ENCODE data around the gene GAL3ST2. TPM values are rescaled to one million over a fixed set of nuclear protein-coding genes. Genes with fewer than 3 reads are reported as not detected.
"Not testable (repeated sequence)": the region's sequence is repeated elsewhere in the genome, so short reads cannot be mapped to it uniquely, and the experiment has no call there.

Gene GAL3ST2
- total and polyA plus RNA-seq, 5 donors from 2014 or later = 1.1 TPM; not detected in 4

- H3K36me3 Mint-ChIP-seq = peaks cover 20% of the 10 kb centered on the region
- Histone ChIP-seq H3K27ac (ENCODE audit: insufficient read depth, low read length, poor library complexity, severe bottlenecking) (no peak overlapping the region), H3K36me3 (ENCODE audit: control insufficient read depth, insufficient read depth, low read length) (peaks cover 23% of the 10 kb centered on the region), H3K27me3 (ENCODE audit: control insufficient read depth, insufficient read depth, low read length) (no peaks in the 10 kb centered on the region), H3K4me1 (ENCODE audit: control insufficient read depth, insufficient read depth, low read length, poor library complexity, severe bottlenecking) (peaks cover 17% of the 10 kb centered on the region), H3K4me3 (ENCODE audit: low read depth, low read length) (no peak overlapping the region), H3K9me3 (ENCODE audit: control insufficient read depth in 2 of 2, low read length in 2 of 2) (no peaks in the 10 kb centered on the region)
- no peak overlapping the region for H3K4me3 Mint-ChIP-seq
- H3K27me3 Mint-ChIP-seq = no peaks in the 10 kb centered on the region
- ATAC-seq (ENCODE audit: low read depth in 2 of 2) (no peak), DNase-seq (no peak)
- H3K4me1 Mint-ChIP-seq = peaks cover 7 to 31% (median 19%) of the 10 kb centered on the region in 4 donors
- H3K9me3 Mint-ChIP-seq = peaks cover 0 to 1% (median 0%) of the 10 kb centered on the region in 7 donors
- H3K27ac Mint-ChIP-seq = peak overlapping the region in 1 of 3 donors; percentile 56
These were observed 34.2 kb upstream of the GAL3ST2 start for GRCh38 chr2:241742320-241742939.

GRCh38 chr2:241743008-241743407 lies 33.6 kb upstream of the GAL3ST2 start:
- H3K27me3 Mint-ChIP-seq; H3K9me3 Mint-ChIP-seq; H3K27ac ChIP-seq (ENCODE audit: insufficient read depth, low read length, poor library complexity, severe bottlenecking); H3K27ac Mint-ChIP-seq; DNase-seq; H3K9me3 ChIP-seq (ENCODE audit: control insufficient read depth in 2 of 2, low read length in 2 of 2); H3K4me3 ChIP-seq (ENCODE audit: low read depth, low read length); H3K27me3 ChIP-seq (ENCODE audit: control insufficient read depth, insufficient read depth, low read length); H3K4me3 Mint-ChIP-seq; ATAC-seq (ENCODE audit: low read depth in 2 of 2): not testable (repeated sequence)
- Histone ChIP-seq H3K4me1 (ENCODE audit: control insufficient read depth, insufficient read depth, low read length, poor library complexity, severe bottlenecking) (peaks cover 17% of the 10 kb centered on the region), H3K36me3 (ENCODE audit: control insufficient read depth, insufficient read depth, low read length) (peaks cover 23% of the 10 kb centered on the region)
- peaks cover 7 to 25% (median 16%) of the 10 kb centered on the region in 4 donors for H3K4me1 Mint-ChIP-seq
- H3K36me3 Mint-ChIP-seq = peaks cover 20% of the 10 kb centered on the region

- Histone ChIP-seq H3K36me3 (ENCODE audit: control insufficient read depth, insufficient read depth, low read length) (peaks cover 23% of the 10 kb centered on the region), H3K9me3 (ENCODE audit: control insufficient read depth in 2 of 2, low read length in 2 of 2) (no peaks in the 10 kb centered on the region), H3K4me3 (ENCODE audit: low read depth, low read length) (no peak overlapping the region), H3K4me1 (ENCODE audit: control insufficient read depth, insufficient read depth, low read length, poor library complexity, severe bottlenecking) (peaks cover 17% of the 10 kb centered on the region), H3K27ac (ENCODE audit: insufficient read depth, low read length, poor library complexity, severe bottlenecking) (no peak overlapping the region), H3K27me3 (ENCODE audit: control insufficient read depth, insufficient read depth, low read length) (no peaks in the 10 kb centered on the region)
- Mint-ChIP-seq H3K9me3 (peaks cover 0 to 1% (median 0%) of the 10 kb centered on the region in 7 donors), H3K36me3 (peaks cover 19% of the 10 kb centered on the region), H3K4me1 (peaks cover 7 to 22% (median 14%) of the 10 kb centered on the region in 4 donors), H3K4me3 (no peak overlapping the region), H3K27me3 (no peaks in the 10 kb centered on the region), H3K27ac (no peak overlapping the region)
- ATAC-seq (ENCODE audit: low read depth in 2 of 2) (no peak), DNase-seq (no peak)
These were observed 33.0 kb upstream of the GAL3ST2 start for GRCh38 chr2:241743620-241744019.

GRCh38 chr2:241744028-241744754 lies 32.4 kb upstream of the GAL3ST2 start:
- Histone ChIP-seq H3K4me1 (ENCODE audit: control insufficient read depth, insufficient read depth, low read length, poor library complexity, severe bottlenecking) (peaks cover 17% of the 10 kb centered on the region), H3K36me3 (ENCODE audit: control insufficient read depth, insufficient read depth, low read length) (peaks cover 23% of the 10 kb centered on the region), H3K9me3 (ENCODE audit: control insufficient read depth in 2 of 2, low read length in 2 of 2) (no peaks in the 10 kb centered on the region), H3K4me3 (ENCODE audit: low read depth, low read length) (no peak overlapping the region), H3K27ac (ENCODE audit: insufficient read depth, low read length, poor library complexity, severe bottlenecking) (no peak overlapping the region), H3K27me3 (ENCODE audit: control insufficient read depth, insufficient read depth, low read length) (no peaks in the 10 kb centered on the region)
- H3K27ac Mint-ChIP-seq = no peak overlapping the region
- no peaks in the 10 kb centered on the region for H3K27me3 Mint-ChIP-seq
- H3K36me3 Mint-ChIP-seq = peaks cover 17% of the 10 kb centered on the region
- H3K4me3 Mint-ChIP-seq = no peak overlapping the region
- DNase-seq (no peak), ATAC-seq (ENCODE audit: low read depth in 2 of 2) (no peak)
- peaks cover 7 to 18% (median 11%) of the 10 kb centered on the region in 4 donors for H3K4me1 Mint-ChIP-seq
- H3K9me3 Mint-ChIP-seq = peaks cover 0 to 1% (median 0%) of the 10 kb centered on the region in 7 donors

- DNase-seq = no peak
- Histone ChIP-seq H3K27me3 (ENCODE audit: control insufficient read depth, insufficient read depth, low read length) (no peaks in the 10 kb centered on the region), H3K4me3 (ENCODE audit: low read depth, low read length) (no peak overlapping the region), H3K36me3 (ENCODE audit: control insufficient read depth, insufficient read depth, low read length) (peaks cover 23% of the 10 kb centered on the region), H3K27ac (ENCODE audit: insufficient read depth, low read length, poor library complexity, severe bottlenecking) (no peak overlapping the region), H3K9me3 (ENCODE audit: control insufficient read depth in 2 of 2, low read length in 2 of 2) (no peaks in the 10 kb centered on the region), H3K4me1 (ENCODE audit: control insufficient read depth, insufficient read depth, low read length, poor library complexity, severe bottlenecking) (peaks cover 8% of the 10 kb centered on the region)
- no peaks in the 10 kb centered on the region for H3K27me3 Mint-ChIP-seq
- H3K9me3 Mint-ChIP-seq = peaks cover 0 to 1% (median 0%) of the 10 kb centered on the region in 7 donors
- no peak for ATAC-seq (ENCODE audit: low read depth in 2 of 2)
- H3K27ac Mint-ChIP-seq = no peak overlapping the region
- H3K4me3 Mint-ChIP-seq = no peak overlapping the region
- H3K4me1 Mint-ChIP-seq = peaks cover 6 to 9% (median 8%) of the 10 kb centered on the region in 4 donors
- peaks cover 21% of the 10 kb centered on the region for H3K36me3 Mint-ChIP-seq
These were observed 31.3 kb upstream of the GAL3ST2 start for GRCh38 chr2:241745276-241745675.

GRCh38 chr2:241746084-241746483 lies 30.5 kb upstream of the GAL3ST2 start:
- Mint-ChIP-seq H3K27me3 (no peaks in the 10 kb centered on the region), H3K9me3 (peaks cover 0 to 1% (median 0%) of the 10 kb centered on the region in 7 donors), H3K4me3 (no peak overlapping the region), H3K36me3 (peaks cover 21% of the 10 kb centered on the region), H3K27ac (no peak overlapping the region), H3K4me1 (peaks cover 3 to 7% (median 4%) of the 10 kb centered on the region in 4 donors)
- Histone ChIP-seq H3K4me3 (ENCODE audit: low read depth, low read length) (no peak overlapping the region), H3K36me3 (ENCODE audit: control insufficient read depth, insufficient read depth, low read length) (peaks cover 23% of the 10 kb centered on the region), H3K27me3 (ENCODE audit: control insufficient read depth, insufficient read depth, low read length) (no peaks in the 10 kb centered on the region), H3K4me1 (ENCODE audit: control insufficient read depth, insufficient read depth, low read length, poor library complexity, severe bottlenecking) (peaks cover under 1% of the 10 kb centered on the region), H3K27ac (ENCODE audit: insufficient read depth, low read length, poor library complexity, severe bottlenecking) (no peak overlapping the region), H3K9me3 (ENCODE audit: control insufficient read depth in 2 of 2, low read length in 2 of 2) (no peaks in the 10 kb centered on the region)
- DNase-seq (no peak), ATAC-seq (ENCODE audit: low read depth in 2 of 2) (no peak)

DNA sequence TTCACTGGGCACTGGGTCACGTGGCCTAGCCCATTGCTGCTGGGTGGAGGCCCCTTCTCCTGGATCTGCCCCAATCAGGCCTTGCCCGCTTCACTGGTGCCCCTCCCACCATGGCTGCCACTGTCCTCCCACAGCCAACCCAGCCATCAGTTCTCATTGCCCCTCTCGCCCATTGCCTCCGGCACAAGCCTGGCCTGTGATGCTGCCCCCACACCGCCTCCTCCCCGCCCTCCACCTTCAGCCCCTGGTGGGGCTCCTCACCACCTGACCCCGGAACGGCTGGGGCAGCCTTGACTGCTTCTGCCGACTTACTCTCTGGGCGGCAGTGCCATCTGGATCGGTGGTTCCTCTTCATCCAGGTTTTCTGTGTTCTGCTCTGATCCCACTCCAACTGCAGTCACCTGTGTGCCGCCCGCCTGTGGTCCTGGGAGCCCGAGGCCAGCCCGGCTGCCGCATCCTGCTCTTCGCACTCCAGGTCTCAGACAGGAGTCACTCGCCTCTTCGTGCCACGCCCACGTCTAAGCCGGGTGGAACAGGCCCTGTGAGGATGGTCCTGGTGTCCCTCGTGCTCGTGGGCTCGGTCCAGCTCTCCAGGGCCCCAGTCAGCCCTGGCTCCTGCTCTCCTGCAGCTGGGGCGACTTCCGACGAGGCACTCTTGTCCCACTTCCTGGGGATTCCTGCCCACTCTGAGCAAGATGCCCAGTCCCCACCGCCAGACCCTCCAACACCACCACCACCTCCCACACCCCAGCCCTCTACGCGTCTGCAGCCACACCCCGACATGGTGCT lies 28.0 kb upstream of the GAL3ST2 start:
- H3K4me1 ChIP-seq (ENCODE audit: control insufficient read depth, insufficient read depth, low read length, poor library complexity, severe bottlenecking) = no peaks in the 10 kb centered on the region
- peaks cover 0 to 7% (median 2%) of the 10 kb centered on the region in 4 donors for H3K4me1 Mint-ChIP-seq
- no peaks in the 10 kb centered on the region for H3K9me3 ChIP-seq (ENCODE audit: control insufficient read depth in 2 of 2, low read length in 2 of 2)
- no peak overlapping the region for H3K4me3 ChIP-seq (ENCODE audit: low read depth, low read length)
- H3K4me3 Mint-ChIP-seq = no peak overlapping the region
- H3K9me3 Mint-ChIP-seq = peaks cover 0 to 1% (median 0%) of the 10 kb centered on the region in 7 donors
- no peak for ATAC-seq (ENCODE audit: low read depth in 2 of 2)
- no peaks in the 10 kb centered on the region for H3K27me3 Mint-ChIP-seq
- no peaks in the 10 kb centered on the region for H3K27me3 ChIP-seq (ENCODE audit: control insufficient read depth, insufficient read depth, low read length)
- DNase-seq = no peak
- H3K36me3 ChIP-seq (ENCODE audit: control insufficient read depth, insufficient read depth, low read length) = peaks cover 22% of the 10 kb centered on the region
- H3K27ac Mint-ChIP-seq = no peak overlapping the region
- H3K27ac ChIP-seq (ENCODE audit: insufficient read depth, low read length, poor library complexity, severe bottlenecking) = no peak overlapping the region
- H3K36me3 Mint-ChIP-seq = peaks cover 21% of the 10 kb centered on the region
